ENCODE measurements around the gene MRTFA.

MRTFA gene

GRCh38 chr22:40405178-40406062 lies 231.1 kb downstream of the MRTFA start:
- ChIA-PET CTCF (interaction anchor here (0.5 kb wide), 1 partner anchor 136 kb away, joined by 3 read pairs; no protein-coding TSS in a partner anchor), POLR2A (ENCODE audit: low non-redundant PET) (no interaction called here)
- no peak for DNase-seq (ENCODE audit: low spot score)
- peak overlapping the region; percentile 18; the same call in 1 of the 2 replicates for H3K27ac ChIP-seq
- TF ChIP-seq CTCF (conservative IDR thresholded peaks at IDR 0.05; ENCODE audit: low read depth), result no peak

GRCh38 chr22:40404251-40405177 lies 232.0 kb downstream of the MRTFA start:
- no peak for TF ChIP-seq CTCF (conservative IDR thresholded peaks at IDR 0.05; ENCODE audit: low read depth)
- POLR2A ChIA-PET (ENCODE audit: low non-redundant PET), result no interaction called here
- no peak for DNase-seq (ENCODE audit: low spot score)
- peak overlapping the region; percentile 25; the same call in 1 of the 2 replicates for H3K27ac ChIP-seq
- CTCF ChIA-PET, result no interaction called here

GRCh38 chr22:40403651-40404050 lies 232.9 kb downstream of the MRTFA start:
- peak overlapping the region; percentile 25 for H3K27ac ChIP-seq
- TF ChIP-seq CTCF (conservative IDR thresholded peaks at IDR 0.05; ENCODE audit: low read depth), result no peak
- DNase-seq (ENCODE audit: low spot score), result no peak
- CTCF ChIA-PET, result no interaction called here
- POLR2A ChIA-PET (ENCODE audit: low non-redundant PET), result no interaction called here

- no peak for TF ChIP-seq CTCF (conservative IDR thresholded peaks at IDR 0.05; ENCODE audit: low read depth)
- ChIA-PET CTCF (no interaction called here), POLR2A (ENCODE audit: low non-redundant PET) (no interaction called here)
These were observed 233.4 kb downstream of the MRTFA start for GRCh38 chr22:40403141-40403540.

GRCh38 chr22:40401981-40402406 lies 234.5 kb downstream of the MRTFA start:
- no peak for DNase-seq (ENCODE audit: low spot score)
- POLR2A ChIA-PET (ENCODE audit: low non-redundant PET), result no interaction called here
- no peak for TF ChIP-seq CTCF (conservative IDR thresholded peaks at IDR 0.05; ENCODE audit: low read depth)
- no peak overlapping the region for H3K27ac ChIP-seq
- CTCF ChIA-PET, result no interaction called here

More at GRCh38 chr22:40403141-40403540, 233.4 kb downstream of the MRTFA start:
- DNase-seq (ENCODE audit: low spot score), result no peak
- peak overlapping the region; percentile 25 for H3K27ac ChIP-seq

GRCh38 chr22:40401532-40401931 lies 235.0 kb downstream of the MRTFA start:
- H3K27ac ChIP-seq, result peak overlapping the region; percentile 1; the same call in 1 of the 2 replicates
- no peak for TF ChIP-seq CTCF (conservative IDR thresholded peaks at IDR 0.05; ENCODE audit: low read depth)
- DNase-seq (ENCODE audit: low spot score), result no peak
- ChIA-PET POLR2A (ENCODE audit: low non-redundant PET) (no interaction called here), CTCF (no interaction called here)
